Naive thymus-derived CD4-positive, alpha-beta T cell (primary cell): ENCODE data around the gene BOD1. TPM values are rescaled to one million over a fixed set of nuclear protein-coding genes. Genes with fewer than 3 reads are reported as not detected.
A peak's percentile ranks its signal among the peaks of the same experiment; 100 is the strongest.

Experiments
- ATAC-seq: fragments of 150-1000 bp; cut with Tn5 transposase; 2 replicates; pipeline ENCODE4 v1.10.0; 2021; ENCODE audit warnings: mild to moderate bottlenecking, moderate library complexity
- CTCF ChIA-PET: fragments of 350-600 bp; sonication (Branson Sonifier 250); formaldehyde crosslinking; loops from one replicate; lab custom pipeline; 2021; ENCODE audit warnings: antibody characterized with exemption; lab: Charles Lee
- POLR2A ChIA-PET: fragments of 350-600 bp; sonication (Branson Sonifier 250); formaldehyde crosslinking; loops from one replicate; lab custom pipeline; 2021; ENCODE audit warnings: antibody characterized with exemption, inconsistent platforms; lab: Charles Lee
- DNase-seq, 9 donors: peaks; one replicate each; pipeline versions ENCODE4 v3.0.0 to v3.0.0-alpha.2; 2020 to 2022; ENCODE audit warnings: mixed read lengths in 1 of 9
- H3K27ac ChIP-seq: one replicate; pipeline ENCODE4 v1.7.0; 2013; ENCODE audit warnings: mild to moderate bottlenecking, low read depth, low read length, moderate library complexity
- H3K27me3 ChIP-seq, 2 donors: one replicate each; pipeline ENCODE4 v1.7.0; 2013; ENCODE audit warnings: low read length in 2 of 2, mild to moderate bottlenecking in 2 of 2, moderate library complexity in 2 of 2; ENCODE audit not compliant: control insufficient read depth in 2 of 2, insufficient read depth in 2 of 2
- H3K36me3 ChIP-seq, 3 experiments: 1 replicate in 2 of 3; 2 replicates in 1 of 3; pipeline ENCODE4 v1.7.0; 2013; ENCODE audit warnings: low read length in 3 of 3, mild to moderate bottlenecking in 3 of 3, moderate library complexity in 1 of 3; ENCODE audit not compliant: insufficient read depth in 3 of 3, control insufficient read depth in 2 of 3
- H3K4me1 ChIP-seq, 2 donors: one replicate each; pipeline ENCODE4 v1.7.0; 2013; ENCODE audit warnings: low read length in 2 of 2, mild to moderate bottlenecking in 2 of 2, moderate library complexity in 1 of 2; ENCODE audit not compliant: control insufficient read depth in 2 of 2, insufficient read depth in 2 of 2
- H3K4me3 ChIP-seq: 2 replicates; pipeline ENCODE4 v1.7.0; 2013; ENCODE audit warnings: mild to moderate bottlenecking, low read length
- H3K9me3 ChIP-seq, 3 experiments: 1 replicate in 2 of 3; 2 replicates in 1 of 3; pipeline ENCODE4 v1.7.0; 2013; ENCODE audit warnings: low read length in 3 of 3; ENCODE audit not compliant: control insufficient read depth in 2 of 3
- H3K27ac Mint-ChIP-seq, 9 donors: one replicate each; pipeline ENCODE4 v1.8.0; 2020 to 2022; ENCODE audit warnings: mixed read lengths in 9 of 9, mild to moderate bottlenecking in 8 of 9, moderate library complexity in 5 of 9, inconsistent platforms in 2 of 9
- H3K27me3 Mint-ChIP-seq, 5 donors: one replicate each; pipeline ENCODE4 v1.8.0; 2021 to 2022; ENCODE audit warnings: mixed read lengths in 5 of 5, mild to moderate bottlenecking in 1 of 5
- H3K36me3 Mint-ChIP-seq, 5 donors: one replicate each; pipeline ENCODE4 v1.8.0; 2020 to 2022; ENCODE audit warnings: mixed read lengths in 5 of 5, mild to moderate bottlenecking in 3 of 5, inconsistent platforms in 1 of 5
- H3K4me1 Mint-ChIP-seq, 7 donors: one replicate each; pipeline ENCODE4 v1.8.0; 2020 to 2022; ENCODE audit warnings: mixed read lengths in 7 of 7, mild to moderate bottlenecking in 3 of 7, inconsistent platforms in 1 of 7
- H3K4me3 Mint-ChIP-seq, 10 donors: one replicate each; pipeline ENCODE4 v1.8.0; 2020 to 2022; ENCODE audit warnings: mild to moderate bottlenecking in 10 of 10, mixed read lengths in 10 of 10, moderate library complexity in 6 of 10, inconsistent platforms in 2 of 10
- H3K9me3 Mint-ChIP-seq, 11 donors: one replicate each; pipeline ENCODE4 v1.8.0; 2020 to 2022; ENCODE audit warnings: mixed read lengths in 11 of 11, mild to moderate bottlenecking in 4 of 11, inconsistent platforms in 1 of 11, moderate library complexity in 1 of 11
- intact Hi-C, 2 donors: fragments of 100-400 bp; cut with micrococcal nuclease; formaldehyde crosslinking; loops; one replicate each; pipeline ENCODE4 v1.15.1; 2023
- polyA plus RNA-seq, 2 donors: library from polyadenylated mRNA; unstranded; fragments of 300-500 nt; fragmentation: Illumina TruSeq; gene quantifications; one replicate each; pipeline ENCODE4 v1.2.3, GENCODE V29; 2021
- total RNA-seq, 6 experiments: library from RNA in 5 of 6; stranded (reverse) in 5 of 6; gene quantifications; 1 replicate in 5 of 6; 2 replicates in 1 of 6; pipeline ENCODE4 v1.2.3 and lab custom pipeline; 2021 to 2026

The BOD1 gene
- total and polyA plus RNA-seq, 7 experiments from 2014 or later: 18.1 to 50.2 (median 27.3) TPM

DNA sequence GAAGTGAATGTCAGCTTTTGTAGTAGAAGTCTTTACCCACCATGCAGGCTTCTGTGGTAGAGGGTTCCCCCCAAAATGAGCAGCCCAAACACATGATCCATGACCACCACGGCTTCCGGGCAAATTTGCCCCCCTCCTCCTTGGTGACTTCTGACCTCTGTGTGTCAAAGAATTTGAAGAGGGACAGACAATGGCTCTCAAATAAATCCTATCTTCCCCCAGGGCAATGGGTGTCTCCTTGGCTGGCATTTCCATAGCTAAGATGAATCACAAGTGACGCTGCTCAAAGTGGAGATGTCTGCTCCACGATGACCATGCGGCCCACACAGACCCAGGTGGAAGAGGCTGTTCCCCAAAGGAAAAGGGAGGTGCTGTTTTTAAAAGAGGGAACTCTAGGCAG, 30.2 kb upstream of the BOD1 start:
- Mint-ChIP-seq H3K36me3 (no peaks in the 10 kb centered on the region), H3K27ac (no peak overlapping the region), H3K4me1 (no peaks in the 10 kb centered on the region), H3K9me3 (peaks cover 0 to 5% (median under 1%) of the 10 kb centered on the region in 11 donors), H3K27me3 (peaks cover 11 to 27% (median 20%) of the 10 kb centered on the region in 5 donors), H3K4me3 (no peak overlapping the region)
- Histone ChIP-seq H3K4me3 (no peak overlapping the region), H3K36me3 (no peaks in the 10 kb centered on the region), H3K9me3 (no peaks in the 10 kb centered on the region), H3K27me3 (peaks cover 0 to 6% of the 10 kb centered on the region in 2 donors), H3K27ac (no peak overlapping the region), H3K4me1 (no peaks in the 10 kb centered on the region)
- DNase-seq (no peak), ATAC-seq (no peak)
- ChIA-PET CTCF (no interaction called here), POLR2A (no interaction called here)
- intact Hi-C loops: no loop called here

DNA sequence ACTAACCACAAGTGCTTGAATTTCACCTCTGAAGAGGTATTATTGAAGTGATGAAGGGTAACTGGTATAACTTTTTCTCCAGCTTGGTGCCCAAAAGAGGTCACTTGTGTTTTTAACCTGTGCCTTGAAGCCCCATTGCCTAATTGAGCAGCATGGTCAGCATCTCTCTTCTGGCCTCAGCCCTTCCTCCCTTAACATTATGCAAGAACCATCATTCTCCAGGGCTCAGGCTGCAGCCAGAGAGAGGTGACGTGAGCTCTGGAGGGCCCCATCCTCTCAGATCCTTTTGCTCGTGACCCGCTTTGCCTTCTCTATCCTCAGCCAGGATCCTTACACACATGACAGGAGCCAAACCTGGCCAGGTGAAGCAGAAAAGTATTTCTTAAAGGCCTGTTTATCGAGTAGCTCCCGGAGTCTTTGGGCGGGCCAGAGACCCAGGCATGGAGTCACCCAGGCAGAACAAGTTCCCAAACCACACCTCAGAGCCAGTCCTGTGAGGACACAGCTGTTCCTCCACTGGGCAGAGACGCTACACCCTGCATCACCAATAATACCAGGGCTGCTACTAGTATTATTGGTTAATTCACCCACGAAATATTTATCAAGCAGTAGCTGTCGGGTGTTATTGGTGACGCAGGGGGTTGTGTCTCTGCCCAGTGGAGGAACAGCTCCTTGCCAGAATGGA, 29.6 kb upstream of the BOD1 start:
- Histone ChIP-seq H3K27me3 (peaks cover 0 to 6% of the 10 kb centered on the region in 2 donors), H3K4me1 (no peaks in the 10 kb centered on the region), H3K36me3 (no peaks in the 10 kb centered on the region), H3K9me3 (no peaks in the 10 kb centered on the region), H3K4me3 (no peak overlapping the region), H3K27ac (no peak overlapping the region)
- peaks cover 10 to 23% (median 16%) of the 10 kb centered on the region in 5 donors for H3K27me3 Mint-ChIP-seq
- CTCF ChIA-PET: interaction anchor here (1.2 kb wide), 1 partner anchor 283 kb away, joined by 3 read pairs; no protein-coding TSS in a partner anchor
- intact Hi-C loops: no loop called here
- no peak overlapping the region for H3K27ac Mint-ChIP-seq
- DNase-seq (no peak), ATAC-seq (no peak)
- H3K4me3 Mint-ChIP-seq: no peak overlapping the region
- POLR2A ChIA-PET: interaction anchor here (0.5 kb wide), 1 partner anchor 523 kb away, joined by 3 read pairs; no protein-coding TSS in a partner anchor
- no peaks in the 10 kb centered on the region for H3K36me3 Mint-ChIP-seq
- H3K9me3 Mint-ChIP-seq: peaks cover 0 to 4% (median 0%) of the 10 kb centered on the region in 11 donors
- no peaks in the 10 kb centered on the region for H3K4me1 Mint-ChIP-seq

DNA sequence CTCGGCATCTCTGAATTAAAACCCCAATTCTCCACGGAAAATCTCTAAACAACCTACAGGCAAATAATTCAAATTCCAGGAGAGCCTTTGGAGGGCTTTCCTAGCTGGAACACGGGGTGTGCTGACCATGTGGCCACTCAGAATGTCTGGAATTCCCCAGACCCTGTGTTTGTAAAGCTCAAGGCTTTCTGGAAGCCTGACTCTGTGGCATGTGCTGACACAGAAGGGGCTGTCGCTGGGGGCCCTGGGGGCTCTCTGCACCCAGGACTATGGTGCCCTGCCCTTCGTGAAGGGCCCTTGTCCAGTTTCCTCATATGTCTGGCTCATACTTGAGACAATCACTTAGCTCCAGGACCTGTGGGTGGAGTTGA, 29.0 kb upstream of the BOD1 start:
- ATAC-seq (no peak), DNase-seq (no peak)
- no peak overlapping the region for H3K4me3 Mint-ChIP-seq
- intact Hi-C loops: no loop called here
- H3K36me3 Mint-ChIP-seq: no peaks in the 10 kb centered on the region
- H3K27ac Mint-ChIP-seq: no peak overlapping the region
- POLR2A ChIA-PET: no interaction called here
- no peaks in the 10 kb centered on the region for H3K9me3 Mint-ChIP-seq
- Histone ChIP-seq H3K9me3 (no peaks in the 10 kb centered on the region), H3K4me1 (no peaks in the 10 kb centered on the region), H3K27ac (no peak overlapping the region), H3K4me3 (no peak overlapping the region), H3K36me3 (no peaks in the 10 kb centered on the region), H3K27me3 (peaks cover 0 to 6% of the 10 kb centered on the region in 2 donors)
- CTCF ChIA-PET: interaction anchor here (1.2 kb wide), 1 partner anchor 283 kb away, joined by 3 read pairs; no protein-coding TSS in a partner anchor
- H3K27me3 Mint-ChIP-seq: peaks cover 4 to 17% (median 10%) of the 10 kb centered on the region in 5 donors
- H3K4me1 Mint-ChIP-seq: no peaks in the 10 kb centered on the region

DNA sequence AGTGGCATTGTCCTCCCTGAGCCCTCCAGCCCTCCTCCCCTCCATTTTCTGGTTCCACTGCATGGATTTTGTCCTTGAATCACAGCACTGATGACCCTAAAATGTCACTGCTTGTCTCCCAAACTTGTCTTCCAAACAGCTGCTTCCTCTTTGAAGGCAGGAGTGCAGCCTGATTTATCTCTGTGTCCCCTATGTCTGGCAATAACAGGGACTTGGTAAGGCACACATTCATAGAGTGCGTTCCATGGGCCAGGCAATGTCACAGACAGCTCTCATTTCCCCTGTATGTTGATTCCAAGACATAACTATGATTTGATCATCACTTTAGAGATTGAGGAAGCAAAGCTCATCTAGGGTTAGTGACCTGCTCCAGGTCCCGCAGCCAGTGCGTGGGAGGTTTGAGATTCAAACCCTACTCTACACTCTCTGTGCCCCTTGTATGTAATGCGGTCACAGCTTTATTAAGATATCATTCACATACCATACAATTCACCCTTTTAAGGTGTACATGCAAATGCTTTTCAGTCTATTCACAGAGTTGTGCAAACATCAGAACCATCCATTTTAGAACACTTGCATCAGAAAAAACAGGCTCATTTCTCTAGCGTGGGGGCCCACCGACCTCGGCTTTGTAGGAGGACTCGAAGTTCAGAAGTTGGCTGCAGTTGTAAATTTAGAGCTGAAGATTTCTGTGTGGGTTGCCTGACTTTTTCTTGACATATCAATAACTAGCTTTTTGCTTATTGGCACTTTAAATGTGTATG, 28.4 kb upstream of the BOD1 start:
- Mint-ChIP-seq H3K9me3 (no peaks in the 10 kb centered on the region), H3K4me1 (no peaks in the 10 kb centered on the region), H3K4me3 (no peak overlapping the region), H3K36me3 (no peaks in the 10 kb centered on the region), H3K27me3 (peaks cover 2 to 13% (median 8%) of the 10 kb centered on the region in 5 donors), H3K27ac (peak overlapping the region in 1 of 9 donors; percentile 10)
- ChIA-PET POLR2A (no interaction called here), CTCF (interaction anchor here (1.2 kb wide), 1 partner anchor 284 kb away, joined by 3 read pairs; no protein-coding TSS in a partner anchor)
- intact Hi-C loops: no loop called here
- no peak for DNase-seq
- H3K36me3 ChIP-seq: no peaks in the 10 kb centered on the region
- no peaks in the 10 kb centered on the region for H3K9me3 ChIP-seq
- H3K4me1 ChIP-seq: no peaks in the 10 kb centered on the region
- ATAC-seq: no peak
- peaks cover 0 to 6% of the 10 kb centered on the region in 2 donors for H3K27me3 ChIP-seq
- no peak overlapping the region for H3K4me3 ChIP-seq
- no peak overlapping the region for H3K27ac ChIP-seq

DNA sequence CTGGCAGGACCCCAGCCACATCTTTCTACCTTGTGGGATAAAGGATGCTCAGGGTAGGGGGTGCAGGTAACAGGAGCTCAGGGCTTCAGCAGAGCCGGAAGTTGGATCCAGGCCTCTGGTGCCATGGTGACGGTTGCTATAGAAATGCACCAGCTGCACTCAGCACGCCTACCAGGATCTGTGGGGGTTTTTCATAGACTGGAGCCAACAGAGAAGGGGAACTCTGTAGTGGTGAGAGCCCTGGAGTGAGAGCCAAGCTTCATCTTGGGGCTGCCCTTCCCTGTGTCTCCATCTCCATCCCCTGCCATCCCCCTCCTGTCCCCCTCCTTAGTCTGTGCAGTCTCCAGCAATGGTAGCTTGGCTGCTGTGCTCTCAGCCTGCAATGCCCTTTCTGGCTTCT, 27.5 kb upstream of the BOD1 start:
- DNase-seq: no peak
- Histone ChIP-seq H3K27ac (no peak overlapping the region), H3K4me3 (no peak overlapping the region), H3K4me1 (no peaks in the 10 kb centered on the region), H3K9me3 (no peaks in the 10 kb centered on the region), H3K27me3 (peaks cover 0 to 5% of the 10 kb centered on the region in 2 donors), H3K36me3 (no peaks in the 10 kb centered on the region)
- H3K4me1 Mint-ChIP-seq: no peaks in the 10 kb centered on the region
- POLR2A ChIA-PET: no interaction called here
- H3K9me3 Mint-ChIP-seq: no peaks in the 10 kb centered on the region
- no peak overlapping the region for H3K4me3 Mint-ChIP-seq
- ATAC-seq: no peak
- intact Hi-C loops: no loop called here
- peaks cover 0 to 13% (median 7%) of the 10 kb centered on the region in 5 donors for H3K27me3 Mint-ChIP-seq
- H3K27ac Mint-ChIP-seq: no peak overlapping the region
- H3K36me3 Mint-ChIP-seq: no peaks in the 10 kb centered on the region
- CTCF ChIA-PET: no interaction called here

DNA sequence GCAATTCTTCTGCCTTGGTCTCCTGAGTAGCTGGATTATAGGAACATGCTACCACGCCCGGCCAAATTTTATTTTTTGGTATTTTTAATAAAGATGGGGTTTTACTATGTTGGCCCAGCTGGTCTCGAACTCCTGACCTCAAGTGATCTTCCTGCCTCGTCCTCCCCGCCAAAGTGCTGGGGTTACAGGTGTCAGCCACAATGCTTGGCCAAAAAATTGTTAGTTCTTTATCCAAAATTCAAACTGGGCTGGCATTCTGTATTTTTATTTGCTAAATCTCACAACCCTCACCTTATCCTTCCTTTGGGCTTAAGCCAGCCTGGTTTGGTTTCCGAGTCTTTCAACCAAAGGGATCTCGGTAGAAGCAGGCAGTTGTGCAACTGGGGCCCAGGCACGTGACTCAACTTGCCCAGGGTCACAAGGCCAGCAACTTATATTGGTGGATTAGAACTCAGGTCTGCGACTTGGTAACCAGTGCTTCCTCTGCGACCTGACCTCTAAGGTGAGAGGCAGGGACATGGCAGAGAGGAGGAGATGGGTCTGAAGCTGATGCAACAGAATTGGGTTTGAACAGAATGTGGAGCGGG, 26.5 kb upstream of the BOD1 start:
- ChIA-PET CTCF (no interaction called here), POLR2A (no interaction called here)
- Histone ChIP-seq H3K36me3 (no peaks in the 10 kb centered on the region), H3K4me3 (no peak overlapping the region), H3K9me3 (no peaks in the 10 kb centered on the region), H3K4me1 (no peaks in the 10 kb centered on the region), H3K27ac (no peak overlapping the region), H3K27me3 (no peaks in the 10 kb centered on the region)
- Mint-ChIP-seq H3K4me3 (no peak overlapping the region), H3K9me3 (no peaks in the 10 kb centered on the region), H3K27me3 (peaks cover 0 to 4% (median 0%) of the 10 kb centered on the region in 5 donors), H3K36me3 (no peaks in the 10 kb centered on the region), H3K4me1 (no peaks in the 10 kb centered on the region), H3K27ac (no peak overlapping the region)
- no peak for DNase-seq
- intact Hi-C loops: no loop called here
- ATAC-seq: no peak
